ENCODE data around the gene ETS2. TPM values are rescaled to one million over a fixed set of nuclear protein-coding genes. Genes with fewer than 3 reads are reported as not detected.
"Not testable (repeated sequence)": the region's sequence is repeated elsewhere in the genome, so short reads cannot be mapped to it uniquely, and the experiment has no call there.

ETS2 gene
- total RNA-seq, 1 experiment from 2014 or later: 15.9 TPM

DNA sequence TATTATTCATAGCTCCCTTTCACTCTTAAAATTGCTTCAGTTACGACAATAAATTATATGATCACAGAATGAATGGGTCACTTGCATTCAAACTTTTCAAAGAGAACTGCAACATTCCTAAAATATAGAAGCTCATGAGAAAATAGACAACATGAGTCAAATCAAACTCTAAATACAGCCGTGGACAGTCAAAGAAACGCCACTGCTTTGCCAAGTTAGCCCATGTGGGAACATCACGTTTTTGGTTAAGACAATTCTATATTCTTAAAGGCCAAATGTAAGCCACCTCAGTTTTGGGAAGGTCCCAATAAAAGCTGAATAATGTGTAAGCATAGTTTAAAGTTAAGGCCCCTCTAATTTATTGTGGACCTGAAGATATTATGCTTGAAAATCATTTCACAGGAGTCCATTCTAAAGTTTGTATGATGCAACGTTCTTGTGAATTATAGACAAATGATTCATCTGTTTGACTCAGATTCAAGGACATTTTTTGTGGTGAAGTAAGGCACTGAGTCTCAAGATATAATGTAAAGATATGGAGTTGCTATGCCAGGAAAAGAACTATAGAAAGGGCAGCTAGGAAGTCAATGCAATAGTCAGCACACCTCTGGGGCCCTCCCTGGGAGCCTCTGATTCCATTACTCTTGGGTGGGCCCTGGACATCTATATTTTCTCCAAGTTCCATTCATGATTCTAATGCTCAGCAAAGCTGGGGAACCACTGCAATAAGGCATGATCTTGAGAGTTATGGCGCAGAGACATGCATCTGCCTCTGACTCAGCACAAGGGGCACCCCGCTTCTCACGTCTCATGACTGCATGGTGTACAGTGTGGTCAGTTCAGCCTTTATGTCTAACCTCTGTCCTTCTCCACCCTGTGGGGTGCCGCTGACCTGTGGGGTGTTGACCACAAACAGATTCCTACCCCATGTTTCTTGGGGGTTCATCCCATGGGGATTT lies 33.9 kb downstream of the ETS2 start:
- DNase-seq (ENCODE audit: low spot score): peak; percentile 98

DNA sequence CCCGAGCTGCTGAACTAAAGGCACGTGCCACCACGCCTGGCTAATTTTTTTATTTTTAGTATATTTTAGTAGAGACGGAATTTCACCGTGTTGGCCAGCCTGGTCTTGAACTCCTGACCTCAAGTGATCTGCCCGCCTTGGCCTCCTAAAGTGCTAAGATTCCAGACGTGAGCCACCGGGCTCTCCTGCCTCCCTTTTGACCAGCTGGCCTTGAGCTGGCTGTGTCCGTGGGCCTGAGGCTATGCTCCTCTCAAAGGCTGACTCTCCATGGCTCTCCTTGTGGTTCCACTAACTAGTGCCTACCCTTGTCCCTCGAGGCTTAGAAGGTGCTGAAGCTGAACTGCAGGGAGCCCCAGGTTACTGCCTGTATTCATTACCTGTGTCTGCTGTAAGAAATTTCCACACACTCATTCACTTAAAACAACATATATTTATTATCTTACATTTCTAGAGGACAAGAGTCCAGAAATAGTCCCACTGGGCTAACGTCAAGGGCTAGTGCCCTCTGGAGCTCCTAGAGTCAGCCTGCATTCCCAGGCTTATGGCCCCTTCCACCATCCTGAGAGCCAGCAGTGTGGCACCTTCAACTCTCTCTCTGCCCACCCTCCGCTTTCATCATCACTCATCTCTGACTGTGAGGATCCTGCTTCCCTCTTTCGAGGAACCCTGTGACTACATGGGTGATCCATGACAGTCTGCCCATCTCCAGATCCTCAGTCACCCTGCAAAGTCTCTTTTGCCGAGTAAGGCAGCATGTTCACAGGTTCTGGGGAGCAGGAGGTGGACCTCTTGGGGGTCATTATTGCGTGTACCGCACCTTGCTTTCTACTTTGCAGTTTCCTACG lies 34.9 kb downstream of the ETS2 start:
- DNase-seq (ENCODE audit: low spot score): no peak

DNA sequence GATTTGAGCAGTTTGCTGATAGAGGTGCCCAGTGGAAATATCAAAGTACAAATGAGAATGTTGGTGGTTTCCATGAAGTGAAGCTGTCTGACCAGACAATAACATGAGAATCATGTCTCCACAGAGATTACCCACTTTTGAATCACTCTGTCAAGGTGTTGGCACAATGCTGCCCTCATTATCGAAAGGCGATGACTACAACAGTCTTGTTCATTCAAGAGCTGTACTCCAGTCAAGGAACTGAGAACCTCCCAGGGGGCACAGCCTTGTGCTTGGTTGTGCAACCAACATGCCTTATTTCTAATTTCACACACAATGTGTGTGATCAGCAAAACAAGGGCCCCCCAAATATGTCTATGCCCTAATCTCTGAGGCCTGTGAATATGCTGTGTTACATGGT lies 35.7 kb downstream of the ETS2 start:
- DNase-seq (ENCODE audit: low spot score): no peak

DNA sequence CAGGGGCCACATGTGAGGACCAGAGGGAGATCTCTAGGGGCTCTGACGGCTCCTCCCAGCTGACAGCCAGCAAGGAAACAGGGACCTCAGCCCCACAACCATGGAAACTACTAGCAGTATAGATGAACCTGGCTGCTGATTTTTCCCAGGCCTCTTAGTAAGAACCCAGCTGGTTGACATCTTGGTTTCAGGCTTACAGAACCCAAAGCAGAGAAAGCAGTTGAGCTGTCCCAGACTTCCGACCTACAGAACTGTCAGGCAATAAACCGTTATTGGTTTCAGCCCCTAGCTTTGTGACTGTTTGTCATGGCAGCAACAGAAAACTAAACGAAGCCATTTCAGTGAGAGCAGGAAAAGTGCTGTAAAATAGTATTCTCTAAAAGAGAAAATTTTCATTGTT lies 36.4 kb downstream of the ETS2 start:
- DNase-seq (ENCODE audit: low spot score): no peak

DNA sequence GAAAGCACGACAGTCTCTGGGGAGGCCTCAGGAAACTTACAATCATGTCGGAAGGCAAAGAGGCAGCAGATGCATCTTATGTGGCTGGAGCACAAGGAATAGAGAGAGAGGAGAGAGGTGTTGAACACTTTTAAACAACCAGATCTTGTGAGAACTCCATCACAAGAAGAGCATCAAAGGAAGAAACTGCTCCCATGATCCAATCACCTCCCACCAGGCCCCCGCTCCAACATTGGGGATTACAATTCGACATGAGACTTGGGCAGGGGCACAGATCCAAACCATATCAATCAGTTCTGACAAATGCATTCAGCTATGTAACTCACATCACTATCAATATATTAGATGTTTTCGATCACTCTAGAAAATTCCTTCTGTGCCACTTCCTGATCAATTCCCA lies 37.6 kb downstream of the ETS2 start:
- no peak for DNase-seq (ENCODE audit: low spot score)

DNA sequence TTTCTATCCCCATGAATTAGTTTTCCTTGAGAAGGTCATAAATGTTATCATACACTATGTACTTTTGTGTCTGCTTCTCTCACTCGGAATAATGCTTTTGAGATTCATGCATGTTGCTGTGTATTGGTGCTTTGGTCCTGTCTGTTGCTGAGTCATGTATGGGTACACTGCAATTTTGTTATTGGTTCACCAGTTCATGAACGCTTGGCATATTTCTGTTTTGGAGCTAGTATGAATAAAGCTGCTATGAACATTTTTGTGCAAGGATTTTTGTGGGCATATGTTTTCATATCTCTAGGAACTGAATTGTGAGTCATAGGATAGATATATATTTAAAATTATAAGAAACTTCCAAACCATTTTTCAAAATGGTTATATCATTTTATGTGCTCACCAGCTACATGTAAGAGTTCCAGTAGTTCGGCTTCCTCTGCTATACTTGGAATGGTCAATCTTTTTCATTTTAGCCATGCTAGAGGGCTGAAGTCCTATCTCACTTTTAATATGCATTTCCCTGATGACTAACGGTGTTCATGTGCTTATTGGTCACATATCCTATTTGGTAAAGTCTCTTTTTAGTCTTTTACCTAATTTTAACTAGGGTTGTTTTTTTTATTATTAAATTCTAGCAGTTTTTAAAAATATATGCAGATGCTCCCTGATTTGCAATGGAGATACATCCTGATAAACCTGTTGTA lies 38.2 kb downstream of the ETS2 start:
- no peak for DNase-seq (ENCODE audit: low spot score)

DNA sequence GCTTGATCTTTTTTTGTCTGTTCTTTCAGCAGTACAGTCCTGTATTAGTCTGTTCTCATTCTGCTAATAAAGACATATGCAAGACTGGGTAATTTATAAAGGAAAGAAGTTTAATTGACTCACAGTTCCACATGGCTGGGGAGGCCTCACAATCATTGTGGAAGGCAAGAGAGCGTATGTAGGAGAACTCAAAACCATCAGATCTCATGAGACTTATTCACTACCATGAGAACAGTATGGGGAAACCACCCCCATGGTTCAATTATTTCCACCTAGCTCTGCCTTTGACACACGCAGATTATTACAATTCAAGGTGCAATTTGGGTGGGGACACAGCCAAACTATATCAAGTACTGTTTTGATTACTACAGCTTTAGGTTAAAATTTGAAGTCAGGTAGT lies 39.6 kb downstream of the ETS2 start:
- DNase-seq (ENCODE audit: low spot score): not testable (repeated sequence)

DNA sequence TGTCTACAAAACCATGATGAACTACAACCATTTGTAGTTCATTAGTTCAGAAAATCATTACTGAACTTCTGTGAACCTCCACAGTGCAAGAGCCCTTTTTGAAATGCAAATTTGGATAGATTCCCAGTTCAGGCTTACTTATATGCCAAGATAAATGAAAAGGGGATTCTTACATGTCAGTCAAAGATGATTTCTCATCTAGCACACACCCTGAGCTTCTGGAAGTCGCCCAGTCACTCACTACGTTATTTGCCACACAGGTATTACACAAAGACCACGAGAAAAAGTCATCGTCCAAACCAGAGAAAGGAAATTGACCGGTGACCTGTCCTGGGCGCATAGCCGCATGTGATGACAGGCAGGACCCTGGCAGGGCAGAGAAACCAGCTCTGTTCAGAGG lies 41.8 kb downstream of the ETS2 start:
- no peak for DNase-seq (ENCODE audit: low spot score)

DNA sequence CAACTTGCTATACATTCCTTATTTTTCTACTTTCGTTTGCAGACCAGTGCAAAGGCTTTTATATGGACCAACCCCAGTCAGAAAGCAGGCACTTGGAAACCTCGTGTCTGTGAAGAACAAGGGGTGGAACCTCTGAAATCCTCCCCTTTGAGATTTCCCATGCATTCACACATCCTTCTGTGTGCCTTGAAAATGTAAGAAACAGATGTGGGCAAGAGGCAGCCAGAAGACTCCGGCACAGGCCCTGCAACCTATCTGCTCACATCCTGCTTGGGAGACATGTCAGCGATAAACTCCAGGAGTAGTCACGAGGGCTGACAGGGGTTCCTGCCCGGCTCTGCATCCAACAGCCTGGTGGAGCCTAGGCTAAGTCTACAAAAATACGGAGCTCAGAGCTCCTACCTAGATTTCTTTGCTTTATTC lies 42.5 kb downstream of the ETS2 start:
- DNase-seq (ENCODE audit: low spot score): no peak

DNA sequence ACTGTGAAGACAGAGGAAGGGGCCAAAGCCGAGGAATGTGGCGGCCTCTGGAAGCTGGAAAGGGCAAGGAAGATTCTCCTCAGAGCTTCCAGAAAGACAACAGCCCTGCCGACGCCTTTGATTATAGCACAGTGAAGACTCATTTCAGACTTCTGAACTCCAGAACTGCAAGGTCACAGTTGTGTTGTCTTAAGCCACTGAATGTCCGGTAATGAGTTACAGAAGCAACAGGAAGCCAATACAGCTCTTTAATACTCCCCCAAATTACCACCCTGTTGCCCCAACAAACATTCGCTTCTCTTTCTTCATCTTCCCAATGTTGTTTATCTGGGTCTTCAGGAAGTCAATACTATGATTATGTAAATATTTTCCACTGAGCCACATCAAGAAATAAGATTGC lies 44.0 kb downstream of the ETS2 start:
- DNase-seq (ENCODE audit: low spot score): no peak

DNA sequence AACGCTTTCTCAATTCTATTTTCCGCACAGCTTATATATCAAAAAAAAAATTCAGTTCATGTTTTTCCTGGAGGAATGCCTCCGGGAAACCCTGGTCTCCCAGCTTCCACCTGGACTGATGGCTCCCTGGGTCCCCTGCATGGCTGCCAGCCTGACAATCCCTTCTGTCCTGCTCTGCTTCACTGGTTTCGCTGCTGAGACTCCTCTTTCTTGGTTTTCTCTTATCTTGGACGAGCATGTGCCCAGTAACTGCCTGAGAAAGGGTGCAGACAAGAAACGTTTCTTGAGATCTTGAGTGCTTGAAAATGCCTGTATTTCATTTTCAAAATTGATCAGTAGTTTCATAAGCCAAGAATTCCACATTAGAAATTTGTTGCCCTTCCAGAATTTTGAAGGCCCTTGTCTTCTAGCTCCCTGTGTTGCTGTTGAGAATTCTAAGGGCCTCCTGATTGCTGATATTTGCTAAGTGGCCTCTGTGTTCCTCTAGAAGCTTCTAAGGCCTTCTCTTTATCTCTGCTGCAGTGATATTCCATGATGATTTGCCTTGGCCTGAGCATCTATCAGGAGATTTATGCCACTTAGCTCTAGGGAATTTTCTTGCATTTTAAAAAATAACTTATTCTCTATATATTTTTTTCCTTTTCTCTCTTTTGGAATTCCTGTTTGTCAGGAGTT lies 44.7 kb downstream of the ETS2 start:
- no peak for DNase-seq (ENCODE audit: low spot score)

DNA sequence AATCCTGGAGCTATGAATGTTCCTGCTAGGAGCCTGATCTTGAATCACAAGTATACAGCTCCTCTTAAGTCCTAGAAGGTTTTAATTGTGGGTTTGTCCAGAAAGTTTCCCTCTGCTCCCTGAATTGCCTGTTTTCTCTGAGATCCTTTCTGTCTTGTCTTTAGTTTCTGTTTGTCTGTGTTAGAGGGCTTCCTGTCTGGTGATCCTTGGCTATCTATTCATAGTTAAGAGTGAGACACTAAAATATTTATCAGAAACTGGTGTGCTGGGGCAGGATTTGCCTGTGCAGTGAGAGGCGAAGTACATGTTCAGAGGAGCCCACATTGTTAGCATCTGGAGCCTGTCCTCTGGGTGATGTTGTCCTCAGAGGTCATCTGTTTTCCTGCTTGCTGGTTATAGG lies 45.4 kb downstream of the ETS2 start:
- DNase-seq (ENCODE audit: low spot score): no peak

DNA sequence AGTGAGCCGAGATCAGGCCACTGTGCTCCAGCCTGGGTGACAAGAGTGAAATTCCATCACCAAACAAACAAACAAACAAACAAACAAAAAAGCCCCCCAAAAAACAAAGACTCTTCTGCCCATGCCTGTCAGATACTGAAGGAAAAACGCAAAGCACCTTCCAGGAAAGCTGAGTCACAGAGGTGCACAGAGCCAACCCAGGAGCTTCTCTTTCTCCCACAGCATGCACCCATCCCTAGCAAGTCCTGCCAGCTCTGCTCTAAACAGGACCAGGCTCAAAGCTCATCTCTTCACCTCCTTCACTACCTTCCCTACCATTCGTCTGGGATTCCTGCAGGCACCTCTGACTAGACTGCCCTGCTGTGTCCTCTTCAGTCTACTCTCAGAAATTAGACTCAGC lies 46.5 kb downstream of the ETS2 start:
- no peak for DNase-seq (ENCODE audit: low spot score)

DNA sequence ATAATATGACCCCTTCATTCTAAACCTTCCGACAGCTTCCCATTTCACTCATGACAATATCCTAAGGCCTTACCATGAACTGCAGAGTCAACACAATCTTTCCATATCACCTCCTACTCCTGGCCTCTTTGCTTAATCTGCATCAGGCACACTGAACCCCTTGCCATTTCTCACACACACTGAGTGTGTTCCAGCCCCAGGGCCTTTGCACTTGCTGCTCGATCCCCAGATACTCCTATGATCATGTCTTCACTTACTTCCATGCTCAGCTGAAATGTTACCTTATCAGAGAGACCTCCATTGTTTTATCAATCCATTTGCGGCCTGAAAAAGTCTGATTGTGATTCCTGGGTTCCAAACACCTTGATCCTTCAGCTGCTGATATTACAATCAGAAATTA lies 47.0 kb downstream of the ETS2 start:
- DNase-seq (ENCODE audit: low spot score): no peak

DNA sequence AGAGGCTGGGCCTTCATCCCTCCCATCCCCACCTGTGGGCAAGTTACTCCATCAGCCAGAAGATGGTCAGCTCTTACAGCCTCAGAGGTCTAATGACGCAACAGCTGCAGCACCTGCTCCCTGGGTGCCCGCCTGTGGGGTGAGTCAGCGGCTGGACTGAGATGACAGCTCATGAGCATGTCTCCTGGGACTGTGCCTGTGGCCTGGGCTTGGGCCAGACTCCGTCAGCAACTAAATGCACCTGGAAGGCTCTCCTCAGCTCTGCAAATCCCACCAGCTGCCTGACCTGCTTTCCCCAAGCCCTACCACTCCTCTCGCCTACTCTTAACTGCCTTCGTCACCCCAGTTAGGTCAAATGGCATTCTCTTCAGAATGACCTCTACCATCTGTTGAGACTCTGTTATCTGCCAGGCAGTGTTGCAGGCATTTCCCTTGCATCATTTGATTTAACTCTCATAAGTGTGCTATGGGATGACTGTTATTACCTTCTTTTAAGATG lies 47.7 kb downstream of the ETS2 start:
- peak; percentile 99 for DNase-seq (ENCODE audit: low spot score)

DNA sequence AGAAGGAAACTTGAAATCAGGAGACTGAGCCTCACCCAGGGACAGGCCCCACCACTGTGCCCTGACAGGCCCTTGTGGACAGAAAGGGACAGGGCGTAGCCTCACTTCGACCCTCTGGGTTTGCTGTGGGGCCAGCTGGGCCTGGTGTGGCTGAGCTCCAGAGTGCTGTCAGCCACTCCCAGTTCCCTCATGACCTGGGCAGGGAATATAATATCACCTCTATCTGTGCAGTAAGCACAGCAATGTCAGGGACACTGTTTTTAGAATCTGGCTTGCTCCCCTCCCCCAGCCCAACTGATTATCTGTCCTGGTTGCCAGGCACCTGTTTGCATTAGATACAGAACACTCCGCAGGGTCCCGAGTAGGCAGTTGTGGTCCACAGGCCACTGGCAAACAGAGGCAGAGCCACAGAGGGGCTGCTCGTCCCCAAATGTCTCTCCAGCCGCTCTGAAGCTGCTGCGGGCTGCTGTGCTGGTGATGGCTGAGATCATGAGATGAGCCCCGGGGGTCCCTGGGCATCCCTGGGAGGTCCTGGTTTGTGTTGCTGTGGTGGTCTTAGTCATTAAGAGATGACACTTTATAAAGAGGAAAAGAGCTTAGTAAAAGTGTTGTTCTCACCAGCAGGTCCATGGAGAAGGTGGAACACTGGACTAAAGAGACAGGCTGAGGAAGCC lies 51.6 kb downstream of the ETS2 start:
- no peak for DNase-seq (ENCODE audit: low spot score)

DNA sequence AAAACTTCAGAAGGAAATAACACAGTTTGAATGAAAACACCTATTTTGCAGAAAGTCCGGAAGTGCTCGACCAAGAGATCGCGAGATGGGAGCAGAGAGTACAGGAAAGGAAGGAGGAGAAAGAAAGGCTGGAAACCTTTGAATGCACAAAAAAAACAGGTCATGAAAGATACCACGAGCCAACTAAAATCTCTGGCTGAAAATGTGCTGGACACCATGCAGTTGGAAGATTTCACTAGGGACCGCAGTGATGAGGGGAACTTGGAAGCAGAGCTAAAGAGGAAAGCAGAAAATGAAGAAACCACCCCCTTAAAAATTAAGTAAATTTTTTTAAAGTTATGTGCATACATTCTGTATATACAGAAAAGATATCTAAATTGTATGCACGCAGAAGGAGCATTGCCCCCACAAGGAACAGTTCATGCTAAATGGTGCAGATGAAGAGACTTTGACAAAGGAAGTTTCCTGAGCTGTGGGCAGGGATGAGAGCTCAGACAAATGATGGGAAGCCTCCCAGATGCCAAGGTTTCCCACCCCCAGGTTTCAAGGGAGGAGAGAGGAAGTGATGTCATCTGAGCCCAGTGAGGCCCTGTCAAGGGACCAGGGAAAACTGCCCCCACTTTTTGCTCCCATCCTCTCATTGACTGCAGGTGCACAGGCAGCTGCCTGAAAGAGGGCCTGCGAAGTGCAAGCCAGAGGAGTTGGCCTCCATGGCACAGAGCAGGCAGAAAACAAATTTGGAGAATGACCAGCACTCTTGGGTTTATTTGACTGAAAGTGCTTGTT lies 52.5 kb downstream of the ETS2 start:
- DNase-seq (ENCODE audit: low spot score): peak; percentile 47

DNA sequence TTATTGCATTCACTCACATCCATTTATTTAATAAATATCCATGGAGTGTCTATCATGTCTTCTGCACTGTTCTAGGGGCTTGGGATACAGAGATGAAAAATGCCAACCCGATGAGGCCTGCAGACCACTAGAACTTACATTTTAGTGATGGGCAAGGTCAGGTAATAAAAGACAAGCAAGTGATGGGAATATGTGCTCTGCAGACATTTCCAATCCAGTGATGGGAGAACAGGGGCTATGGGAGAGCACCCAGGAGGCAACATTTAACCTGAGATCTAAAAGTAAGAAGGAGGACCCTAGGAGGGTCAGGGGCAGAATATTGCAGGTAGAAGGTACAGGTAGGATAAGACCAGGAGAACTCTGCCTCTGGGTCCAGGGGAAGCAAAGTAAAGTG lies 53.1 kb downstream of the ETS2 start:
- DNase-seq (ENCODE audit: low spot score): no peak

DNA sequence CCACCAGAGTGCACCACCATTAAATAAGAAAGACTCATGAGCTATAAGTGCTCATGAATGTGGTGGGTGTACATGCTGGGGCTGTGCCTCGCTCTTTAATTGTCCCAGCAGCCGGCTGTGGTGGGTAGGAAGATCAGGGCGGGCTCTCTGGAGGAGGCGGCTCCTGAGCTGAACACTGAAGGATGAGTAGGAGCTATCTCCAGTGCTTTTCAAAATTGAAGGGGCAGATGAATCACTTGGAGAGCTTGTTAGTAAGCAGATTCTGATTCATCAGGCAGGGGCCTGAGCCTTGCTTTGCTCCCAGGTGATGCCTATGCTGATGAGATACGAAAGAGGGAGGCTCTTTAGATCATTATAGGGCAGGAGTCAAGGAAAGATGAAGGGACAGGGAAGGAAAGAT lies 54.1 kb downstream of the ETS2 start:
- peak; percentile 49 for DNase-seq (ENCODE audit: low spot score)

DNA sequence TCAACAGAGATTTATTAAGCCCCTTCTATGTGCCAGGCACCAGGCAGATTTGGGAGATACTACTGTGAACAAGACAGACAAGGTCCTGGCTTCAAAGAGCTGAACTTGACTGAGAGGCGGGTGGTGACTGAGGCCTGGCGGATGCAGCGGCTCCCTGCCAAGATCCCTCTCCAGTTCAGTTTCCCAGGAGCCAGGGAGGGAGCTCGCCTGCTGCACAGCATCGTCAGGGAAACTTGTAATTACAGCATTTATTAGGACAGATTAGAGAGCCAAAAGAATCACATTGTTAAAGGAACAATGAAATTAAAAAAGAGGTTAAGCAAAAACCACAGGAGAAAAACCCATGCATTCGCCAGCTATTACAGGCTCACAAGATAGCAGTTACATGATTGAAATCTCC lies 55.3 kb downstream of the ETS2 start:
- DNase-seq (ENCODE audit: low spot score): no peak

Measured in A172 (cell line).